GM21717 (cell line): ENCODE measurements around the gene TMEM164.

Source experiments
- ATAC-seq: cut with Tn5 transposase; IDR thresholded peaks from one replicate; pipeline ENCODE4 v1.9.1; 2021; ENCODE audit warnings: mild to moderate bottlenecking, moderate library complexity; ENCODE audit not compliant: unreplicated experiment

Gene TMEM164

DNA sequence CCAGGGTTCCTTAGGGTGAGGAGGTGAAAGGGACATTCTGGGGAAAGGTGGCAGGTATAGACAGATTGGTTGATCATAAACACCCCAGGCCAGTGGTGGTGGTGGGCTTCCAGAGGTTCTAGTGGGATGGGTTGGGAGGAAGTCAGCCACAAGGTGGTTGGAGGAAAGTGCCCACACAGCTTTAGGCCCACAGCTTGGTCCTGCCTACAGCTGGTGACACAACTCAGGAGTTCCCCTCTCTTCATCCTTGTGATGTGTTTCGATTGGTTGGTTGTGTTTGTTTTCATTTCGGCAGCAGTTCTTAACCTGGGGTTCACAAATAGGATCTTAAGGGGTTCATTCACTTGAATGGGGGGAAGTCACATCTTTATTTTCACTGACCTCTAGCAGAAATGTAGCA lies 157.0 kb downstream of the TMEM164 start:
- peak; percentile 44 for ATAC-seq

GRCh38 chrX:110161361-110161686 lies 158.4 kb downstream of the TMEM164 start:
- no peak for ATAC-seq

DNA sequence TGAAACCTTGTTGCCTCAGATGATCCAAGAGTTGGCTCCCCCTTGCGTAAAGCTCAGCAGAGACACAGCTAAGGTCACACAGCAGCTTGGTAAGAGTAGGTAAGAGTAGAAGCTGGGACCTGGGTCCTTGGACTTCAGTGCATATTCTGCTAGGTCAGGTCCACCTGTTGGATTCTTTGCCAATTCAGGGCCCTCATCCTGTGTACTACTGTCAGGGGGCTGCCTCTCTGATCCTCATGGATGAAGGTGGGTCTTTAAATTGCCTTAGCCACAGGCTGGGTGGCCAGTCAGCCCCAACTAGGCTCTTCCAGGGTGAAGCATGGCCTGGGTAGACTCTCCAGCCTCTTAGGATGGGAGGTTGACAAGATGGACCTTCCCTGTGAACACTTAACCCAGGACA lies 159.2 kb downstream of the TMEM164 start:
- no peak for ATAC-seq

GRCh38 chrX:110162867-110163266 lies 160.0 kb downstream of the TMEM164 start:
- no peak for ATAC-seq

DNA sequence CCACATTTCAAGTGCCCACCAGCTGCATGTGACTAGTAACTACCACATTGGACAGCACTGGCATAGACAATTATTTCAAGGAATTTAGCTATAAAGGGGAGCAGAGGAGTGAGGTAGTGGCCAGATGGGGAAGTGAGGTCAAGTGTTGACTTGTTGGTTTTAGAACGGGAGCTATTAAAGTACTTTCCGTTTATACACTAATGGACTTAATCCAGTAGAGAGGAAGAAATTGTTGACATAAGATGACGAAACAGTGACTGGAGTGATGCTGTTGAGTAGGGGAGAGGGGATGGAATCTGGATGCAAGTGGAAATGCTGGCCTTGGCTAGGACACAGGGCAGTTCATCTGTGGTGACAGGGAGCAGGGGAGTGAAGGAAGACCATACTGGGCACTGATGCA lies 160.6 kb downstream of the TMEM164 start:
- no peak for ATAC-seq

DNA sequence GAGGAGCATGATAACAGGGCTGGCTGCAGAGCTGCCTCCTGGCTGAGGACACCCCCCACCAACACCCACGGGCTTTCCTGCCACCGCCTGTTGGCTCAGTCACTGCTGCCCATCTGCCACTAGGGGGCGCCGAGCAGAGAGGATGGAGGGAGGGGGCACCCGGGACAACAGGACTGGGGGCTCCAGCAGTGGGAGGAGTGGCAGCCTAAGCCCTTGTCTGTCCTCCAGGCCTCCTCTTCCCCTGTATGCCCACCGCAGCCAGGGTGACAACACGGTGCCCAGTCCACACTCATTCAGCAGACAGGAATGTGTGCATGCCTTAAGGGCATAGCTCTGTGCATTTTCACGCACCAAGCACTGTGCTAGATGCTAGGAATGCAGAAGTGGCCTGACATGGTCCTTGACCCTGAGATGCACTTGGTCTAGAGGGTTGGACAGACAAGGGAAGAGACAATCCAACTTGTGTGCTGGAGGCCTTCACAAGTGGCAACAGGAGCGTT lies 165.1 kb downstream of the TMEM164 start:
- ATAC-seq: no peak

DNA sequence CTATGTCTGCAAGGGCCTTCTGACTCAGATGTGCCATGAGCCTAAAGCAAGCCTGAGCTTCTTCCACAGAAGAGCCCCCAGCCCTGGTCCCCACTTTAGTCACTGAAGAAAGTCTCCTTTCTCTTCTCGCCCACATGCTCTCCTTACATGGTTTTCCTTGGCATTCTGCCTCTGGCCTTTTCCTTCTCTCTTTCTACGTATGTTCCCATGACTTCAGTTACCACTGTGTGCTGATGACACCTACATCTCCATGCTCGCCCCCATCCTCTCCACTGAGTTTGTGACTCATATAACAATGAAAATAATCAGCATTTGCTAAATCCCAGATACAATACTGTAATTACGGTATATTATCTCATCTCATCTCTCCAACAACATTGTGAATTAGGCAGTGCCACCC lies 165.7 kb downstream of the TMEM164 start:
- ATAC-seq: no peak

DNA sequence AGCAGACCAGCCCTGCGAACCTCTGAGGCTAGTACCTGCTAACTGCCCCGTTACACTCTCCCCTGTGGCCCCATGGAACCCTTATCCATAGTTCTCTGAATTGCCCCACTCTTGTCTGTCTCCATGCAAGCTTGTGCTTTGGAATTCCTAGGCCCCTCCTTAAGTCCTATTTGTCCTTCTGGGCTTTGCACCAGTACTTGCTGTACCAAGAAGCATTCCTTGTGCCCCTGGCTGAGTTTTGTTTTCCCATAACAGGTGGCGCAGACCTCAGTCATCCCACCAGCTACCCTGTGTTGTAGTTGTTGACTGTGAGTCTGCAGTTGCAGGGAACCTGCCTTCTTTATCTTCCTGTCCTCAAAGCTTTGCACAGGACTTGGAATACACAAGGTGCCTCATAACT lies 167.1 kb downstream of the TMEM164 start:
- ATAC-seq: no peak

DNA sequence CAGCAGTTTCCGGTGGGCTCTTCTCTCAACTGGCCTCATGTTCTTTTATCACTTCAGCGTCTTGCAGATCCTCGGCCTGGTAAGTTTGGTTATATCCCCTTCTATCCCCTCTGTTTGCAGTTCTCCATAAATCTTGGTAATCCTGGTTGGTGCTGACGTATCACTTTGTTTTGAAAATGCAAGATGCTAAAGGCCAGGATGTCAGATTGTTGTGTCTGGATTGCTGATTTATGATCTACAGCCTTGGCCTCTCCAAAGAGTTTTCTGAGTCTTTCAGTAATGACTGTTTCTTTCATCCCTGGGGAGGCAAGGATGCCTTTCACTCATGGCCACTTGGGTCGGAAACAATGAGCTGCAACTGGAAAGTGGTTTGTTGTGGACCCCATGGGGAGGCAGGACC lies 168.5 kb downstream of the TMEM164 start:
- no peak for ATAC-seq

DNA sequence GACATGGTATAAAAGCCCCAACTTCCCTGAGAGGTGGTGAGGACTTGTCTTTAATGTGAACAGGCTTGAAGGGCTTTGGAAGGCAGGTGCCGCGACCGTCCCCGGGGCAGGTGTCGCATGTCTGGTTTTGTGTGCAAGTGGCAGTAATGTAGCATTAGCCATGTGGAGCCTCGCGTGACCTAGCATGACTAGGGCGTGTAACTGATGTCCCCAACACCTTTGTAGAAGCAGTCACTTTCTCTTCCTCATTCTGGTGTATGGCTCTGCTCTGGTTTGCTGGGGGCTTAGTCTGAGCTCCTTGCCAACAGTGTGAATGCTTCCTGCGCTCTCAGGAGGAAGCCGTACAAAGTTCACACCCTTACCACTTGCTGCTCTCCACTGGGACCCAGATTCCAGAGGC lies 169.3 kb downstream of the TMEM164 start:
- ATAC-seq: peak; percentile 99

DNA sequence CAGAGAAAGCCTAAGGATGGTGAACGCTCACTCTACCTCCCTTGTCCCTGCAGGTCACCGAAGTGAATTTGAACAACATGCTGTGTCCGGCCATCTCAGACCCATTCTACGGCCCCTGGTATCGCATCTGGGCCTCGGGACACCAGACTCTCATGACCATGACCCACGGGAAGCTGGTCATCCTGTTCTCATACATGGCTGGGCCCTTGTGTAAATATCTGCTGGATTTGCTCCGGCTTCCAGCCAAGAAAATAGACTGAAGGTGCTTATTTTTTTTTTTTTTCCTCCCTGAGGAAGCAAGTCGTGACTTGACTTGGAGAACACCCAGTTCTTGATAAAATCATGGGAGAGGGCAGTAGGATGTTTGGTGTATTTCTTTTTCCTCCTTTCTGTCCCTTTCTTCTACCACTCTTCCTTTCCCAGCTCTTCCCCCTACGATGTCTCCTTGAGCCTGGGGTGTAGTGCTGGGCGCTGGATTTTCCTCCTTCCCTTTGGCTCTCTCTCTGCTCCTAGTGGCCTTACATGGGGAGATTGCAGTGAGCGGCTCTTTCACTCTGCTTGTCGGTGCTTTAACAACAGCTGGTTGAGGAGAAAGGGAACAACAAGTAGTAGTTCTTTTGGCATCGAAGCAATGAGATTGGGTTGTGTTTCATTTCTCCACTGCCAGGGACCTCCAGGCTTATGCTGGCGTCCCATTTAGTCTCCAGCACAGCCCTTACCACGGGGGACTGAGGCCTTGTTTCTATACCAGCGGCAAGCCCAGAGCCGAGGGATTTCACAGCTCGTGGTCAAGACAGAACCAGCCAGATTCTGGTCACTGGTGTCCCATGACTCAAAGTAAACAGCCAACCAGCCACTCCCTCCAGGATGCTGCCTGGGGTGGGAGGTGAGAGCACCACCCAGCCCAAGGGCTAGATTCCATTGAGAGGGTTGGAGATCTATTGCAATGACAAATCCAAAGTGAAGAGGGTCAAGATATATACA lies 170.6 kb downstream of the TMEM164 start:
- ATAC-seq: no peak

- no peak for ATAC-seq
These were observed 172.2 kb downstream of the TMEM164 start for GRCh38 chrX:110175146-110175545.

- ATAC-seq: no peak
These were observed 172.8 kb downstream of the TMEM164 start for GRCh38 chrX:110175696-110176095.

DNA sequence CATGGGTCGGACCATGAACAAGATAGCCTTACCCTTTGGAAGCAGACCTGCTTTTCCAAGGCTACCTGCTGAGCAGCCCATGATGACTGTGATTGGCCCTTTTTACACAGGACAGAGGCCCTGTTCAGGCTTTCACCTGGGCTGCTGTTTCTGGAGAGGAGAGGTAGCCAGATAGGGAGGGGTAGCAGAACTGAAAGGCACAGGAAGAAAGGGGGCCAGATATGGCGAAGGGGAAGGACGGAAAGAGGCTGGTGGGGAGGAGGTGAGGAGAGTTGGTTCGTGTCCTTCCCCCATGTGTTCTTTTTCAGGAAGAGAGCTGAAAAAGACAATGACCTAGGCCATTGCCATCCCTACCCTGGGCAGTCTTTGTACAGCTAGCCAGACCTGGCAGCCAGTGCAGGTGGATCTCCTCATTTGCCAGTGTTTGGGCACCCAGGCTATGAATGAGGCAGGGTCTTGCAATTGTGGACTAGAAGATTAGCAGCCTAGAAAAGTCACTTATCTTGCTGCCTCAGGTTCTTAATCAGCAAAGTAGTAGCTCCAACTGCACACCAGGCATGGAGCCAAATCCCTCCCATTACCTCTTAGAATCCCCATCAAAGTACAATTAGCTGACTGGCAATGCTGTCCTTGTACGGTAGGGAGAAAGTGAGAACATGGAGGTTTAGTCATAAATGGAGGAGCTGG lies 175.4 kb downstream of the TMEM164 start:
- no peak for ATAC-seq

DNA sequence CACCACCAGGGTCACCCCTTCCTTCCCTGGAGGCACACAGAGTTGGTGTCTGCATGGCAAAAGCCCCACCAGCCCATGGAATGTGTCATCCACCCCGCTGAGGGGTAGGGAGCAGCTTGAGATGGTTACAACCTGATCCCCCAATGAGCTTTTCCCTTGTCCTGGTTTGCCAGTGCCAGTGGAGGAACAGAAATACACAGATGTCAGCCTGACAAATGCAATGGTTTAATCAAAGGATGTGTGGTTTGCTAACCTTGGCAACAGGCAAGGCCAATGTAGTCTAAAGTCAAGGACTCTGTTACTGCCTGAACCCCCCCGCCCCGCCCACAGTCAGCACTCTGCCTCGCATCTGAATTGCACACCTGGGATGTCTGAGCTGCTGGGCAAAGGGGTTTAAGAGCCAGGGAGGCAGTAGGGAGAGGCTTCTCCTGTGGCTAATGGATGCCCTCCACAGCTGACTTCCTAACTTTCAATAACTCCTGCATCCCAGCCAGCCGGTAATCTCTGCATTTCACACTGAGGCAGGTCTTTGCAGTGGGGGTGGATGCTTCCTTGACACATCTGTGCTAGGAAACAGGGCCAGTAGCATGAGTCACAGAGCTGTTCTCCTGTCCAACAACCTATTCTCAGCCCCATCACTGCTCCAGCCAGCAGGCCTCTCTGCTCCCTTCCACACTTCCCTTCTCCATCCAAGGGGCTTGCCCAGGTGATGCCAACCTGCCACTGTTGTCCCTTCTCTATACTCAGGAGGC lies 177.4 kb downstream of the TMEM164 start:
- peak; percentile 33 for ATAC-seq

DNA sequence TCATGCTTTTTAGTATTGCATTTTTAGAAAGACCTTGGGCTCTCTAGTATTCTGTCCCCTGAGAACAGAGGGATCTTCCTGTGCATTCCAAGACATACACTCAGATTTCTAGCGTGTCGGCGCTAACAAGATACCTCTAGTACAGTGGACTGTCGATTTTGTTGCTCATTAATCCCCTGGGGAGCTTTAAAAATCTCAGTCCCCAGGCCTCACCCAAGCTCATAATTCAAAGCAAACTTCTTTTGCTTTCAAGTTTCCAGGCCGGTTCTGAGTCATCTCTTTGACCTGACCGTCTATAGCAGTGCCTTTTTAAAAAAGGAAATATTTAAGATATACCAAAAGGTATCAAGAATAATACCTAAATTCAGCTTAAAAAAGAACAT lies 178.0 kb downstream of the TMEM164 start:
- peak; percentile 54 for ATAC-seq

- no peak for ATAC-seq
These were observed 178.7 kb downstream of the TMEM164 start for GRCh38 chrX:110181459-110182137.

GRCh38 chrX:110182362-110182761 lies 179.4 kb downstream of the TMEM164 start:
- ATAC-seq: no peak

- no peak for ATAC-seq
These were observed 180.0 kb downstream of the TMEM164 start for GRCh38 chrX:110182865-110183264.

- ATAC-seq: no peak
These were observed 180.4 kb downstream of the TMEM164 start for GRCh38 chrX:110183314-110183713.
